AG04449 (cell line): ENCODE measurements around the gene DLGAP1.

Source experiments
- CTCF ChIA-PET: fragments of 350-600 bp; formaldehyde crosslinking; extraction: SDS; loops from one replicate; lab custom pipeline; 2021; ENCODE audit warnings: antibody characterized with exemption; lab: Yijun Ruan, JAX
- POLR2A ChIA-PET: fragments of 400-600, 350-600 bp; formaldehyde crosslinking; extraction: SDS; loops from one replicate; lab custom pipeline; 2020; ENCODE audit warnings: antibody characterized with exemption, inconsistent platforms; lab: Yijun Ruan, JAX
- DNase-seq: peaks from one replicate; pipeline ENCODE4 v3.0.0-alpha.2; 2010; ENCODE audit warnings: low read depth, low spot score
- H3K4me3 ChIP-seq: 2 replicates; pipeline ENCODE4 v1.5.1; 2011; ENCODE audit warnings: low read depth, mild to moderate bottlenecking, control low read depth, low read length
- CTCF ChIP-seq: IDR thresholded peaks from one replicate; pipeline ENCODE4 v1.5.1; 2011; ENCODE audit warnings: mild to moderate bottlenecking, moderate library complexity, low read length, control low read depth, inconsistent platforms; ENCODE audit not compliant: insufficient read depth; ENCODE audit errors: missing control alignments

The DLGAP1 gene

DNA sequence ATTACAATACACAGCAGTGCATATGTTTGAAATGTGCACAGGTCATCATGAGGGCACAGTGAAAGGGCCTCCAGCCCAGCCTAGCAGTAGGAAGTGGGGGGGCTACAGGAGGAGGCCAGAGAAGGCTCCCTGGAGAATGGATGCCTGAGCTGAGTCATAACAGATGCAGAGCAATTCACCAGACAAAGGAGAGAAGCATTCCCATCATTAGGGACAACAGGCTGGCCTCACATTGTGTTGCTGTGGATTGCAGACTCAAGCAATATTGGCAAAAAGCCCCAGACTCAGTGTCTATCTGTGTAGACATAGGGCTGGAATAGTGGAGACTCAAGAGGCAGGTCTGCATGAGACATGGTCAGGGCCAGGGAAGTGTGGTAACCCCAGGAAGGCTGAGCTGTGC, 329.9 kb downstream of the DLGAP1 start:
- POLR2A ChIA-PET, result no interaction called here
- CTCF ChIA-PET, result no interaction called here
- no peak for TF ChIP-seq CTCF
- no peak overlapping the region for H3K4me3 ChIP-seq
- no peak for DNase-seq

GRCh38 chr18:4119813-4120212, 335.3 kb downstream of the DLGAP1 start:
- H3K4me3 ChIP-seq, result no peak overlapping the region
- ChIA-PET CTCF (interaction anchor here (2.4 kb wide), 1 partner anchor 13 kb away, joined by 9 read pairs; no protein-coding TSS in a partner anchor), POLR2A (no interaction called here)
- no peak for TF ChIP-seq CTCF
- no peak for DNase-seq

GRCh38 chr18:4119127-4119648, 335.9 kb downstream of the DLGAP1 start:
- no peak overlapping the region for H3K4me3 ChIP-seq
- POLR2A ChIA-PET, result no interaction called here
- CTCF ChIA-PET, result interaction anchor here (2.4 kb wide), 1 partner anchor 13 kb away, joined by 9 read pairs; no protein-coding TSS in a partner anchor
- DNase-seq, result no peak
- TF ChIP-seq CTCF, result no peak

GRCh38 chr18:4108016-4108415, 347.1 kb downstream of the DLGAP1 start:
- TF ChIP-seq CTCF, result no peak
- ChIA-PET POLR2A (no interaction called here), CTCF (interaction anchor here (2.2 to 3.3 kb wide), 3 partner anchors 10 to 950 kb away, joined by 9 to 42 read pairs (median 24); no protein-coding TSS in a partner anchor)
- DNase-seq, result no peak
- H3K4me3 ChIP-seq, result no peak overlapping the region

GRCh38 chr18:4107049-4107467, 348.0 kb downstream of the DLGAP1 start:
- no peak for DNase-seq
- POLR2A ChIA-PET, result no interaction called here
- TF ChIP-seq CTCF, result no peak
- CTCF ChIA-PET, result interaction anchor here (0.6 to 3.3 kb wide), 14 partner anchors 10 to 1126 kb away, joined by 3 to 42 read pairs (median 4); no protein-coding TSS in a partner anchor
- no peak overlapping the region for H3K4me3 ChIP-seq

- TF ChIP-seq CTCF, result peak; percentile 72
- H3K4me3 ChIP-seq, result no peak overlapping the region
- CTCF ChIA-PET, result interaction anchor here (0.6 to 3.3 kb wide), 16 partner anchors 9 to 1127 kb away, joined by 3 to 42 read pairs (median 4); no protein-coding TSS in a partner anchor
- DNase-seq, result no peak
- POLR2A ChIA-PET, result no interaction called here
Observed at GRCh38 chr18:4106407-4107033, 348.6 kb downstream of the DLGAP1 start.
